ENCODE data around the gene FGF8. TPM values are rescaled to one million over a fixed set of nuclear protein-coding genes. Genes with fewer than 3 reads are reported as not detected.

FGF8 gene
- total RNA-seq, 1 experiment from 2014 or later = not detected

DNA sequence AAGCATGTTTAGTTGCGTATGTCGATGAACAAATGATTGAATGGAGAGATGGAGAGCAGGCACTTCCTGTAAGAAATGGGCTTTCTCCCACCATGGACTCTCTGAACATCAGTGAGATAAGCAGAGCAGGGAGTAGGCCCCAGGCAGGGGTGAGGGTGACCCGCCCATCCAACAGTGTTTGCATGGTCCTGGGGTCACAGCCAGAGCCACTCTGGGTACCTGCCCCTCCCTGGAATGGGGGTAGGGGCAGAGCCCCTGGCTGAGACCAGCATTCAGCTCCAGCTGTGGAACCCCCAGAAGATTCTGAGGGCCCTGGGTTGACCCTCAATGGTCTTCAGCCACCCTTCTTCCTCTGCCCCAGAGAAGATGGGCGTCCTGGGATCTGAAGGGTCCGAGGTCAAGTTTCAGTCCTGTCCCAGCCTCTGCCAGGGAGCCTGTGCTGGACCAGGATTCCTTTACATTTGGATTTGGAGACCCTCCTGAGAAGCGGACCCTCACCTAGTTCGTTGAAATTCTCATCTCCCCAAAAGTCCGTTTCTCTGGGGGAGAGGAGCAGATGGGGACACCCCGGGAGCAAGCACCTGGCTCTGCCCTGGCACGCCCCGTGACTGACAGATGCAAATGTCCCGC lies 2.4 kb upstream of the FGF8 start:
- H3K27ac ChIP-seq = no peak overlapping the region
- no peaks in the 10 kb centered on the region for H3F3A ChIP-seq (ENCODE audit: insufficient read depth, low read depth)
- H3K27me3 ChIP-seq (ENCODE audit: insufficient read depth, low read depth) = no peaks in the 10 kb centered on the region

DNA sequence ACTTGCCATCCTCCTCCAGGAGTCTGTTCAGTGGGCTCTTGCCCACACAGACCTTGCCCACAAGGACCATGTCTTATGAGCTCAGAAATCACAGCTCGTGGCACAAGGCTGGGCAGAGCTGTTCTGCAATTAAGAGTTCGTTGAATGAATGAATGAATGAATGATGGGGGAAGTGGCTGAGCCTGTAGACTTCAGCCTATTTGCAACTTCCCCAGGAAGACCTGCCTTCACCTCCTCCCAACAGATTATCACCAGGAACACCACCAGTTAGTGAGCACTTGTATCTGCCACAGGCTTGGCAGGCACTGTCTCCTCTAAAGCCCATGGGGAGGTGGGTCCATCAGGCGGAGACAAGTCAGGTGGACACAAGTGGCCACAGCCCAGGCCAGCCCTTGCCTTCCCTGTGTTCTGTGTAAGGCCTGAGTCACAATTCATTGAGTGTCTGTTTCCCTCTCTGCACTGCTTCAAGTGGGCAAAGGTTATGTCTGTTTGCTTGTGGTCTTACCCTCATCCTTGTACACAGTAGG lies 1.8 kb upstream of the FGF8 start:
- H3K4me1 ChIP-seq (replicated peaks; ENCODE audit: insufficient read depth) = peaks cover 11% of the 10 kb centered on the region; the same call in 1 of the 2 replicates
- peaks cover 6% of the 10 kb centered on the region; the same call in 1 of the 2 replicates for H3K79me2 ChIP-seq (ENCODE audit: low read depth)
- no peaks in the 10 kb centered on the region for H3K27me3 ChIP-seq (ENCODE audit: insufficient read depth, low read depth)
- no peak overlapping the region for H3K4me2 ChIP-seq
- H2AFZ ChIP-seq = no peak overlapping the region
- no peaks in the 10 kb centered on the region for H3K36me3 ChIP-seq (ENCODE audit: low read depth)
- intact Hi-C loops (cut with micrococcal nuclease; ENCODE audit: unreplicated experiment) = loop anchor here (10.0 kb wide), 1 partner anchor 83 kb away; the partner anchor contains the start of gene FBXW4
- no TSS peak for BruUV-seq (replicated peaks)
- no peaks in the 10 kb centered on the region for H3K9me2 ChIP-seq (ENCODE audit: insufficient read depth)
- peaks cover 3% of the 10 kb centered on the region; the same call in 1 of the 2 replicates for H4K20me1 ChIP-seq (ENCODE audit: insufficient read depth)
- ChIA-PET POLR2A (ENCODE audit: unreplicated experiment) (no interaction called here), CTCF (no interaction called here)
- H3K4me3 ChIP-seq = no peak overlapping the region
- TF ChIP-seq, protein P1, sequence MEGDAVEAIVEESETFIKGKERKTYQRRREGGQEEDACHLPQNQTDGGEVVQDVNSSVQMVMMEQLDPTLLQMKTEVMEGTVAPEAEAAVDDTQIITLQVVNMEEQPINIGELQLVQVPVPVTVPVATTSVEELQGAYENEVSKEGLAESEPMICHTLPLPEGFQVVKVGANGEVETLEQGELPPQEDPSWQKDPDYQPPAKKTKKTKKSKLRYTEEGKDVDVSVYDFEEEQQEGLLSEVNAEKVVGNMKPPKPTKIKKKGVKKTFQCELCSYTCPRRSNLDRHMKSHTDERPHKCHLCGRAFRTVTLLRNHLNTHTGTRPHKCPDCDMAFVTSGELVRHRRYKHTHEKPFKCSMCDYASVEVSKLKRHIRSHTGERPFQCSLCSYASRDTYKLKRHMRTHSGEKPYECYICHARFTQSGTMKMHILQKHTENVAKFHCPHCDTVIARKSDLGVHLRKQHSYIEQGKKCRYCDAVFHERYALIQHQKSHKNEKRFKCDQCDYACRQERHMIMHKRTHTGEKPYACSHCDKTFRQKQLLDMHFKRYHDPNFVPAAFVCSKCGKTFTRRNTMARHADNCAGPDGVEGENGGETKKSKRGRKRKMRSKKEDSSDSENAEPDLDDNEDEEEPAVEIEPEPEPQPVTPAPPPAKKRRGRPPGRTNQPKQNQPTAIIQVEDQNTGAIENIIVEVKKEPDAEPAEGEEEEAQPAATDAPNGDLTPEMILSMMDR (conservative IDR thresholded peaks at IDR 0.05) = no peak
- no peak for TF ChIP-seq EZH2 (IDR thresholded peaks at IDR 0.05; ENCODE audit: low read depth)
- no peak for DNase-seq
- H3K27ac ChIP-seq = no peak overlapping the region
- H3F3A ChIP-seq (ENCODE audit: insufficient read depth, low read depth) = no peaks in the 10 kb centered on the region
- H3K9me3 ChIP-seq (ENCODE audit: insufficient read depth, low read depth) = no peaks in the 10 kb centered on the region

More for the DNA sequence above, 2.4 kb upstream of the FGF8 start:
- Histone ChIP-seq H3K9me2 (ENCODE audit: insufficient read depth) (no peaks in the 10 kb centered on the region), H3K36me3 (ENCODE audit: low read depth) (no peaks in the 10 kb centered on the region), H3K9me3 (ENCODE audit: insufficient read depth, low read depth) (no peaks in the 10 kb centered on the region), H2AFZ (no peak overlapping the region), H3K79me2 (ENCODE audit: low read depth) (peaks cover 10% of the 10 kb centered on the region; the same call in 1 of the 2 replicates), H4K20me1 (ENCODE audit: insufficient read depth) (peaks cover 3% of the 10 kb centered on the region; the same call in 1 of the 2 replicates), H3K4me1 (replicated peaks; ENCODE audit: insufficient read depth) (peaks cover 11% of the 10 kb centered on the region; the same call in 1 of the 2 replicates), H3K4me2 (no peak overlapping the region), H3K4me3 (no peak overlapping the region)
- BruUV-seq (replicated peaks) = no TSS peak
- ChIA-PET POLR2A (ENCODE audit: unreplicated experiment) (interaction anchor here (0.6 kb wide), 1 partner anchor 69 kb away, joined by 9 read pairs; no protein-coding TSS in a partner anchor), CTCF (no interaction called here)
- no peak for DNase-seq
- TF ChIP-seq EZH2 (IDR thresholded peaks at IDR 0.05; ENCODE audit: low read depth) = no peak
- TF ChIP-seq, protein P1 (conservative IDR thresholded peaks at IDR 0.05) = no peak
- intact Hi-C loops (cut with micrococcal nuclease; ENCODE audit: unreplicated experiment) = loop anchor here (10.0 kb wide), 1 partner anchor 83 kb away; the partner anchor contains the start of gene FBXW4

DNA sequence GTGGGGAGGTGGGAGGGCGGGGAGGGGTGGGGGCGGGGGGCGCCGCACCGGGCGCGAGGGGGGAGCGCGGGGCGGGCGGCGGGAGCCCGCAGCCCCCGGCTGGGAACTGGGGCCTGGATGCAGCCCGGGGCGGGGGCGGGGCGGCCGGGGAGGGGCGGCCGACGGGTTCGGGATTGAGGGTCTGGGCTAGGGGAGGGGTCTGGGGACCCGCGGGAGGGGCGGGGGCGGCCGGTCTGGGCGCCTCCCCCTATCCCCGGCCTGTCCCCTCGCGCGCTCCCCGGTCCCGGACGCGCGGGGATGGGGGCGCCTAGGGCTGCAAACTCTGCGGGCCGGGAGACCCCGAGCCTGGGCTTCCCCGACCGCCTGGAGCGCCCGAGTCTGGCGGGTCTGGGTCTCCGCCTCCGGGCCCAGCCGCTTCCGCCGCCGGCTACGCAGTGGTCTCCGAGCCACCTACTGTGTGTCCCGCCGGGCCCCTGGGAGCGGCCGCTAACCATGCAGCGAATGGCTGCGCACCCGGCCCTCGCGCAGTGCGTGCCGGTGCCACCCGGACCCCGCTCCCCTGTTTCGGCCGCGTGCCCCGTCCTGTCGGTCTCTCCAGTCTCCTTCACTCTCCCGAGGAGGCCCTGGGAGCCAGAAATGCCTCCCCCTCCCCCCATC lies 375 bp upstream of the FGF8 start:
- intact Hi-C loops (cut with micrococcal nuclease; ENCODE audit: unreplicated experiment) = loop anchor here (10.0 kb wide), 1 partner anchor 81 kb away; the partner anchor contains the start of gene FBXW4
- H3K4me1 ChIP-seq (replicated peaks; ENCODE audit: insufficient read depth) = peaks cover 1% of the 10 kb centered on the region; the same call in 1 of the 2 replicates
- no peaks in the 10 kb centered on the region for H3K36me3 ChIP-seq (ENCODE audit: low read depth)
- H3K9me2 ChIP-seq (ENCODE audit: insufficient read depth) = no peaks in the 10 kb centered on the region
- no peak overlapping the region for H3K27ac ChIP-seq
- no peaks in the 10 kb centered on the region for H3K9me3 ChIP-seq (ENCODE audit: insufficient read depth, low read depth)
- POLR2A ChIA-PET (ENCODE audit: unreplicated experiment) = no interaction called here
- H3K27me3 ChIP-seq (ENCODE audit: insufficient read depth, low read depth) = no peaks in the 10 kb centered on the region
- H3F3A ChIP-seq (ENCODE audit: insufficient read depth, low read depth) = no peaks in the 10 kb centered on the region
- no peak overlapping the region for H3K4me3 ChIP-seq
- H3K4me2 ChIP-seq = no peak overlapping the region
- peaks cover 3% of the 10 kb centered on the region; the same call in 1 of the 2 replicates for H4K20me1 ChIP-seq (ENCODE audit: insufficient read depth)
- no TSS peak for BruUV-seq (replicated peaks)
- CTCF ChIA-PET = no interaction called here
- no peak overlapping the region for H2AFZ ChIP-seq
- TF ChIP-seq, protein P1 (conservative IDR thresholded peaks at IDR 0.05) = no peak
- TF ChIP-seq EZH2 (IDR thresholded peaks at IDR 0.05; ENCODE audit: low read depth) = no peak
- no peak for DNase-seq
- no peaks in the 10 kb centered on the region for H3K79me2 ChIP-seq (ENCODE audit: low read depth)
